Large intestine (tissue), 3 donors: Measurements from ENCODE around the gene PHF21A. TPM values are rescaled to one million over a fixed set of nuclear protein-coding genes. Genes with fewer than 3 reads are reported as not detected.

ENCODE experiments used
- DNase-seq, 2 donors: peaks; one replicate each; pipeline versions ENCODE4 v3.0.0 to v3.0.0-alpha.2; 2013
- H3K27ac ChIP-seq: one replicate; pipeline ENCODE4 v1.5.1; 2013; ENCODE audit warnings: low read length
- H3K27me3 ChIP-seq: 2 replicates; pipeline ENCODE4 v1.6.1; 2013; ENCODE audit warnings: low read length; ENCODE audit not compliant: control insufficient read depth, insufficient read depth
- H3K36me3 ChIP-seq: 2 replicates; pipeline ENCODE4 v1.6.1; 2013; ENCODE audit warnings: low read length; ENCODE audit not compliant: control insufficient read depth, insufficient read depth
- H3K4me1 ChIP-seq: one replicate; pipeline ENCODE4 v1.6.1; 2013; ENCODE audit warnings: low read length; ENCODE audit not compliant: control insufficient read depth, insufficient read depth
- H3K4me3 ChIP-seq: one replicate; pipeline ENCODE4 v1.5.1; 2013; ENCODE audit warnings: low read length
- H3K9me3 ChIP-seq: one replicate; pipeline ENCODE4 v1.6.1; 2013; ENCODE audit warnings: mild to moderate bottlenecking, low read depth, low read length, moderate library complexity; ENCODE audit not compliant: control insufficient read depth
- WGBS: methylation state at CpG from one replicate; pipeline ENCODE4 v1.1.5; 2013; ENCODE audit warnings: low lambda C conversion rate; ENCODE audit not compliant: insufficient coverage; 5-methylcytosine and 5-hydroxymethylcytosine counted together
- polyA plus RNA-seq: library from polyadenylated mRNA; unstranded; fragments of 120-200 nt; gene quantifications from one replicate; pipeline ENCODE4 v1.2.1, GENCODE V29; 2013

PHF21A gene
- polyA plus RNA-seq, 1 donor: 25.6 TPM

GRCh38 chr11:45925550-45925949, 195.7 kb downstream of the PHF21A start:
- Histone ChIP-seq H3K27me3 (peaks cover 30% of the 10 kb centered on the region), H3K27ac (no peak overlapping the region), H3K36me3 (no peaks in the 10 kb centered on the region), H3K4me1 (peaks cover 10% of the 10 kb centered on the region), H3K9me3 (no peaks in the 10 kb centered on the region), H3K4me3 (no peak overlapping the region)
- DNase-seq: no peak
- 100% methylated on average over 1 of the region's 3 CpGs for WGBS

- no peak for DNase-seq
- Histone ChIP-seq H3K4me3 (no peak overlapping the region), H3K4me1 (peaks cover 9% of the 10 kb centered on the region)
Measured at GRCh38 chr11:45924927-45925326, 196.3 kb downstream of the PHF21A start.

DNA sequence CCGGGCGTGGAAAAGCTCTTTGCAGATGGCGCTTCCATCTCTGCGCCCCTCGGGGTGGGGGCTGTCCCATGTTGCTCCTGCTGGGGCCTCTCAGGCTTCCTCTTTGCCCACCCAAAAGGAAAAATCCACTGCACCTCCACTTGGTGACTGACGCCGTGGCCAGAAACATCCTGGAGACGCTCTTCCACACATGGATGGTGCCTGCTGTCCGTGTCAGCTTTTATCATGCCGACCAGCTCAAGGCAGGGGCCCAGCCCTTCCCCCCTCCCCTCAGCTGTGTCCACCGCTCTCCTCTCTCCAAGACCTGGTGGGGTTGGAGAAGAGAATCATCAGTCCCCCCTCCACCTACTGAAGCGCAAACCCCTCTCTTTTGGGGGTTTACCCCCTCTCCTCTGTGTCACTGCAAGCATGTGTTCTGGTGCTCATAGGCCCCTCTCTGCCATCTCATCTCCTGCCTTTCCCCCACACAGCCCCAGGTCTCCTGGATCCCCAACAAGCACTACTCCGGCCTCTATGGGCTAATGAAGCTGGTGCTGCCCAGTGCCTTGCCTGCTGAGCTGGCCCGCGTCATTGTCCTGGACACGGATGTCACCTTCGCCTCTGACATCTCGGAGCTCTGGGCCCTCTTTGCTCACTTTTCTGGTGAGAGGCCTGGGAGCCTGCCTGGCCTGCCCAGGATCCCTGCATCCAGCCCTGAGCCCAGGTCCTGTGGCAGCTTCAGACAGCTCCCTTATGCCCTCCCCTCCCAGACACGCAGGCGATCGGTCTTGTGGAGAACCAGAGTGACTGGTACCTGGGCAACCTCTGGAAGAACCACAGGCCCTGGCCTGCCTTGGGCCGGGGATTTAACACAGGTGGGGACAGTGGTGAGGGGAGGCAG, 197.0 kb downstream of the PHF21A start:
- Histone ChIP-seq H3K9me3 (no peaks in the 10 kb centered on the region), H3K36me3 (no peaks in the 10 kb centered on the region), H3K4me3 (no peak overlapping the region), H3K27me3 (peaks cover 30% of the 10 kb centered on the region), H3K27ac (no peak overlapping the region), H3K4me1 (peaks cover 6% of the 10 kb centered on the region)
- WGBS: no CpG with 5 or more reads among the region's 22 CpGs
- DNase-seq: no peak

More at GRCh38 chr11:45924927-45925326, 196.3 kb downstream of the PHF21A start:
- Histone ChIP-seq H3K9me3 (no peaks in the 10 kb centered on the region), H3K27ac (no peak overlapping the region), H3K27me3 (peaks cover 30% of the 10 kb centered on the region), H3K36me3 (no peaks in the 10 kb centered on the region)
- no CpG with 5 or more reads among the region's 6 CpGs for WGBS

- DNase-seq: peak in 1 of 2 donors; percentile 25
- H3K4me1 ChIP-seq: peaks cover 6% of the 10 kb centered on the region
- H3K9me3 ChIP-seq: no peaks in the 10 kb centered on the region
- H3K4me3 ChIP-seq: peak within 1 kb of the TSS; percentile 19
- H3K36me3 ChIP-seq: no peaks in the 10 kb centered on the region
- WGBS: no CpG with 5 or more reads among the region's 73 CpGs
- H3K27ac ChIP-seq: no peak within 1 kb of the TSS
- H3K27me3 ChIP-seq: peaks cover 30% of the 10 kb centered on the region
Measured at GRCh38 chr11:45922425-45923082, 198.7 kb downstream of the PHF21A start, which contains the start of gene LARGE2. Gene LARGE2, plus strand, starts transcription at chr11:45922656. Its CDS starts 227 bp downstream, at chr11:45922883.

DNA sequence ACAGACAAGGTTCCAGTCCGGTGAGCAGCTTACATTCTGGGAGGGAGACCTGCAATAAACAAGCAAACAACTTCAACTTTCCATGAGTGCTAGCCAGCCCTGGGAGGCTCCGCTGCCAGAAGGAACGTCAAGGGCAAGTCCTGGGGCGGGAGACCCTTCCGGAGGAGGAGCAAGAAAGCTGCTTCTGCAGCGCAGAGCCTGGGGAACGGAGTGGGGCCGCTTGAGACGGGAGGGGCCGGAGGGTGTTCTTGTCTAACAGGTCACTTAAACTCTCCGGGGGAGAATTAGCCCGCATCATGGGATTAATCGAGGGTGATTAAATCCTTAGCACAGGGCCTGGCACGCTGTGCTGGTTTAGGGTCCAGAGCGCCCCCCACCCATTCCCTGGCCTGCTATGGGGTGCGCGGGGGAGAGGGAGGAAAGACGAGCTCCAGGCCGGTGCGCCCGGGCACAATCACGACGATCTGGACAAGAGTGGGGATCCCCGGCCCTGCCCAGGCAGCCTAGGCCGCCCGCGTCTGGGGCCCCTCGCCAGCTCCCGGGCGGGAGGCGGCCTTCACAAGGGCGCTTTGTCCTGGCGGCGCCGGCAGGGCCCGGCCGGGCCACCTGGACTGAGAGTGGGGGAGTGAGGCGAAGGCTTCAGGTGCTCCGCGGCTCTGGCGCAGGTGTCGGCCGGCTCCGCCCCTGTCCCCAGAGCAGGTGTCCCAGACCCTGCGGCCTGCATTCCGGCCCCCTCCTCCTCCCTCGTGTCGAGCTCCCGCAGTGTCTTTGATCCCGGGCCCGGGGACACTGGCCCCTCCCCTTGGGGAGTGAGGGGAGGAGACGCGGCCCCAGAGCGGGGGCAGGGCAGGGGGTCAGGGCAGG, 199.5 kb downstream of the PHF21A start:
- peak; percentile 40 to 70 for DNase-seq
- Histone ChIP-seq H3K4me1 (peaks cover 8% of the 10 kb centered on the region), H3K9me3 (no peaks in the 10 kb centered on the region), H3K36me3 (no peaks in the 10 kb centered on the region), H3K4me3 (peak overlapping the region; percentile 19), H3K27me3 (peaks cover 30% of the 10 kb centered on the region), H3K27ac (no peak overlapping the region)
- WGBS: no CpG with 5 or more reads among the region's 54 CpGs

DNA sequence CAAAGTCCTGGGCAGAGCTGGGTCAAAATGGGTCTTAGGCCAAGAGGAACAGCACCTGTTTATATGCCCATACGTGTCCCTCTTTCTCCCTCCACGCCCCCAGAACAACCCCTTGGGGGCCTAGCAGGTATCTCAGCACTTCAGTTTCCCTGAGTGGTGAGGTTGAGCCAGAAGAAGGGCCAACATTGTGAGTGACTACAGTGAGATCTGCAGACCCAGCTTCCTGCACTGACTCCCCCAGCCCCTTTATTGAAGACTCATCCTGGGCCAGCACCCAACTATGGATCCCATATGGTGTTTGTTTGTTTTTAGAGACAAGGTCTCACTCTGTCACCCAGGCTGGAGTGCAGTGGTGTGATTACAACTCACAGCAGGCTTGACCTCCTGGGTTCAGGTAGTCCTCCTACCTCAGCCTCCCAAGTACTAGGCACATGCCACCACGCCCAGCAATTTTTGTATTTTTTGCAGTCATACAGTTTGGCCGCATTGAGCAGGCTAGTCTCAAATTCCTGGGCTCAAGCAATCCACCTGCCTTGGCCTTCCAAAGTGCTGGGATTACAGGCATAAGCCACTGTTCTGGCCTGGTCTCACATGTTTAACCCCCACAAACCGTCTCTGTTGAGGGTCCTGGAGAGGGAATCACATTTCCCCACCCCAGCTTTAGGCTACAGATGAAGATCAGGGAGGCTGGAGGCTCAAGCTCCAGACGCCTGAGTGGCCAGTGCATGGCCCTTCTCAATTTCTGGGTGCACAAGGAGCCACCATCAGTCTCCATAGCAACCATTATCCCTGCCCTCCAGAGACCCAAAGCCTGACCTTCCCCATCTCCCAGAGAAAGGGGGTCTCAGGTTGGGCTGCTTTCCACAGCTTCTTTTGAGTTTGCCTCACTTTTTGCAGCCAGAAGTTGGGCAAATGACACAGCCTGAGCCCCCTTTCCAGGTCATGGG, 200.4 kb downstream of the PHF21A start:
- no CpG with 5 or more reads among the region's 6 CpGs for WGBS
- Histone ChIP-seq H3K27ac (no peak overlapping the region), H3K36me3 (peaks cover 3% of the 10 kb centered on the region), H3K9me3 (no peaks in the 10 kb centered on the region), H3K4me1 (peaks cover 11% of the 10 kb centered on the region), H3K4me3 (no peak overlapping the region), H3K27me3 (peaks cover 30% of the 10 kb centered on the region)
- DNase-seq: no peak

DNA sequence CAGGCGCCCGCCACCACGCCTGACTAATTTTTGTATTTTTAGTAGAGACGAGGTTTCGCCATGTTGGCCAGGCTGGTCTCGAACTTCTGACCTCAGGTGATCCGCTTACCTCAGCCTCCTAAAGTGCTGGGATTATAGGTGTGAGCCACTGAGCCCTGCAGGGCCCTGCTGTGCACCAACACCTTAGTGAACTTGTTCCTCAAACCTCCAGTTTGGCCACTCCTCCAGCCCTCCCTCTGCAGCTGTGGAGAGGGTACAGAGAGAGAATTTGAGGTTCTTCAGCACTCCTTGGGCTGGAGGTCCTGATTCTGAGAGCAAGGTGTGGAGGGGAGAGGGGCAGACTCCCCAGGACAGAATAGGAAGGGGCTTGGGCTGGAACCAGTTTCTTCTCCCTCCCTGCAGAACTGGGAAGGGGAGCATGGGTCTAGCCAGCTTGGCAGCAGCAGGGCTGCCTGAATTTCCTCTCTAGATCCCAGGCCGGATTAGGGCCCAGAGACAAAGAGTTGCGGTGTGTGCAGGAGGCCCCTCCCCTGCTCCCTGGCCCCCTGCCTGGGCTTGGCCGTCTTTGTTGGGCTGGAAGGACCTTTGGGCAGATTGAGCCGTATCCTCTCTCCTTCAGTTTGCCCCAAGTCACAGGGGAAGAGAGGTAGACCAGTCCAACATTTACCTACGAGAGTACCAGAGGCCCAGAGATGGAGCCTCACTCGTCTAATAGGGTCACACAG, 201.3 kb downstream of the PHF21A start:
- H3K27me3 ChIP-seq: peaks cover 30% of the 10 kb centered on the region
- peaks cover 11% of the 10 kb centered on the region for H3K4me1 ChIP-seq
- no peak overlapping the region for H3K4me3 ChIP-seq
- H3K27ac ChIP-seq: no peak overlapping the region
- no peak for DNase-seq
- H3K36me3 ChIP-seq: peaks cover 9% of the 10 kb centered on the region
- H3K9me3 ChIP-seq: no peaks in the 10 kb centered on the region
- no CpG with 5 or more reads among the region's 13 CpGs for WGBS

GRCh38 chr11:45918962-45919675, 202.1 kb downstream of the PHF21A start:
- H3K4me3 ChIP-seq: peak overlapping the region; percentile 91
- peaks cover 25% of the 10 kb centered on the region for H3K27me3 ChIP-seq
- peaks cover 11% of the 10 kb centered on the region for H3K4me1 ChIP-seq
- peaks cover 18% of the 10 kb centered on the region for H3K36me3 ChIP-seq
- no peaks in the 10 kb centered on the region for H3K9me3 ChIP-seq
- WGBS: 25% methylated on average over 2 of the region's 7 CpGs
- H3K27ac ChIP-seq: no peak overlapping the region
- no peak for DNase-seq
